Measurements from ENCODE around the gene C4orf50. TPM values are rescaled to one million over a fixed set of nuclear protein-coding genes. Genes with fewer than 3 reads are reported as not detected.
"Not testable (repeated sequence)": the region's sequence is repeated elsewhere in the genome, so short reads cannot be mapped to it uniquely, and the experiment has no call there.

C4orf50 gene
- total RNA-seq, 1 experiment from 2014 or later: 0.17 TPM

GRCh38 chr4:5857199-5857598, 161.0 kb downstream of the C4orf50 start:
- no peak overlapping the region for H3K27ac Mint-ChIP-seq
- H2BK5ac ChIP-seq (ENCODE audit: insufficient read length, low read length): no peak overlapping the region
- peaks cover 3% of the 10 kb centered on the region; the same call in 1 of the 2 replicates for H3K79me2 ChIP-seq (ENCODE audit: insufficient read depth, low read length)
- TF ChIP-seq CTCF (conservative IDR thresholded peaks at IDR 0.05): no peak
- no peaks in the 10 kb centered on the region for H3K23me2 ChIP-seq (ENCODE audit: insufficient read length, low read depth, low read length, poor library complexity, severe bottlenecking)
- H3K4me2 ChIP-seq (ENCODE audit: insufficient read depth, insufficient read length, low read length): no peak overlapping the region
- H2BK15ac ChIP-seq (ENCODE audit: low read depth, low read length): no peak overlapping the region
- no peak overlapping the region for H3K4ac ChIP-seq (ENCODE audit: low read depth, low read length)
- H3K18ac ChIP-seq (ENCODE audit: insufficient read length, low read depth, low read length): no peak overlapping the region
- H3T11ph ChIP-seq (ENCODE audit: low read length): no peak overlapping the region
- H2BK12ac ChIP-seq (ENCODE audit: insufficient read length, low read depth, low read length): no peak overlapping the region
- no peak overlapping the region for H2BK120ac ChIP-seq (ENCODE audit: low read depth, low read length, poor library complexity, severe bottlenecking)
- H3K27me3 ChIP-seq (ENCODE audit: insufficient read depth, low read length): no peaks in the 10 kb centered on the region
- H3K23ac ChIP-seq (ENCODE audit: insufficient read length, low read depth, low read length): no peak overlapping the region
- no peak for DNase-seq
- no peak overlapping the region for H3K9ac ChIP-seq (ENCODE audit: extremely low read depth, insufficient read length, low read length)
- H3K4me3 Mint-ChIP-seq: no peak overlapping the region
- H3K79me1 ChIP-seq (ENCODE audit: insufficient read depth, low read depth, low read length, poor library complexity, severe bottlenecking): peaks cover 5% of the 10 kb centered on the region
- H3K9me3 ChIP-seq (ENCODE audit: control insufficient read depth, low read depth, low read length): no peaks in the 10 kb centered on the region
- peaks cover 10 to 30% (median 19%) of the 10 kb centered on the region in 3 experiments; a peak in 6 of 7 replicates for H3K36me3 Mint-ChIP-seq (ENCODE audit: insufficient read depth in 1 of 3, low read depth in 3 of 3)
- no peak overlapping the region for H4K91ac ChIP-seq (ENCODE audit: insufficient read length, low read depth, low read length)
- H4K5ac ChIP-seq (ENCODE audit: insufficient read length, low read depth, low read length): peak overlapping the region; percentile 9
- WGBS (ENCODE audit: extremely low coverage, insufficient read length, low lambda C conversion rate): 100% methylated on average over 1 of the region's 2 CpGs
- no peaks in the 10 kb centered on the region; a peak in 1 of 5 replicates for H3K9me3 Mint-ChIP-seq
- H2AK5ac ChIP-seq (ENCODE audit: insufficient read length, low read length): no peak overlapping the region
- H4K20me1 ChIP-seq (ENCODE audit: control insufficient read depth, insufficient read depth, insufficient read length): peaks cover 5% of the 10 kb centered on the region
- H3K27ac ChIP-seq (ENCODE audit: insufficient read length, low read depth, low read length): no peak overlapping the region
- peak overlapping the region; percentile 84 for H4K8ac ChIP-seq (replicated peaks; ENCODE audit: insufficient read length, low read depth, low read length)
- peaks cover 0 to 10% of the 10 kb centered on the region in 2 experiments for H3K4me1 Mint-ChIP-seq
- H3K14ac ChIP-seq (ENCODE audit: insufficient read depth, low read length): no peak overlapping the region
- H2AFZ ChIP-seq (ENCODE audit: low read length): no peak overlapping the region
- no peak overlapping the region for H3K56ac ChIP-seq (ENCODE audit: insufficient read length, low read depth, low read length)
- no peak overlapping the region for H2BK20ac ChIP-seq (ENCODE audit: low read depth, low read length, poor library complexity, severe bottlenecking)
- H3K27me3 Mint-ChIP-seq (ENCODE audit: low read depth): no peaks in the 10 kb centered on the region
- no peaks in the 10 kb centered on the region for H3K4me1 ChIP-seq (ENCODE audit: insufficient read depth, low read length)

- not testable (repeated sequence) for H3K4ac ChIP-seq (ENCODE audit: low read depth, low read length); H3K56ac ChIP-seq (ENCODE audit: insufficient read length, low read depth, low read length); H2BK120ac ChIP-seq (ENCODE audit: low read depth, low read length, poor library complexity, severe bottlenecking); H3K23me2 ChIP-seq (ENCODE audit: insufficient read length, low read depth, low read length, poor library complexity, severe bottlenecking); H3K79me2 ChIP-seq (ENCODE audit: insufficient read depth, low read length); H3K23ac ChIP-seq (ENCODE audit: insufficient read length, low read depth, low read length); H3K27ac ChIP-seq (ENCODE audit: insufficient read length, low read depth, low read length); H3K9me3 ChIP-seq (ENCODE audit: control insufficient read depth, low read depth, low read length); H3K27ac Mint-ChIP-seq; H3T11ph ChIP-seq (ENCODE audit: low read length); H3K79me1 ChIP-seq (ENCODE audit: insufficient read depth, low read depth, low read length, poor library complexity, severe bottlenecking); H3K18ac ChIP-seq (ENCODE audit: insufficient read length, low read depth, low read length); H2AK5ac ChIP-seq (ENCODE audit: insufficient read length, low read length); H3K27me3 Mint-ChIP-seq (ENCODE audit: low read depth); H4K20me1 ChIP-seq (ENCODE audit: control insufficient read depth, insufficient read depth, insufficient read length); H2BK15ac ChIP-seq (ENCODE audit: low read depth, low read length); H3K27me3 ChIP-seq (ENCODE audit: insufficient read depth, low read length); H3K14ac ChIP-seq (ENCODE audit: insufficient read depth, low read length); H2BK12ac ChIP-seq (ENCODE audit: insufficient read length, low read depth, low read length); H4K91ac ChIP-seq (ENCODE audit: insufficient read length, low read depth, low read length); H3K4me2 ChIP-seq (ENCODE audit: insufficient read depth, insufficient read length, low read length); H2AFZ ChIP-seq (ENCODE audit: low read length); H3K9me3 Mint-ChIP-seq; H3K9ac ChIP-seq (ENCODE audit: extremely low read depth, insufficient read length, low read length); DNase-seq; H3K4me3 Mint-ChIP-seq; H3K4me1 ChIP-seq (ENCODE audit: insufficient read depth, low read length); H2BK20ac ChIP-seq (ENCODE audit: low read depth, low read length, poor library complexity, severe bottlenecking); H2BK5ac ChIP-seq (ENCODE audit: insufficient read length, low read length)
- Mint-ChIP-seq H3K4me1 (peaks cover 0 to 10% of the 10 kb centered on the region in 2 experiments), H3K36me3 (ENCODE audit: insufficient read depth in 1 of 3, low read depth in 3 of 3) (peaks cover 12 to 28% (median 18%) of the 10 kb centered on the region in 3 experiments)
- Histone ChIP-seq H4K5ac (ENCODE audit: insufficient read length, low read depth, low read length) (peak overlapping the region; percentile 9), H4K8ac (replicated peaks; ENCODE audit: insufficient read length, low read depth, low read length) (peak overlapping the region; percentile 84)
- 100% methylated on average over 2 of the region's 3 CpGs for WGBS (ENCODE audit: extremely low coverage, insufficient read length, low lambda C conversion rate)
Measured at GRCh38 chr4:5856362-5856761, 161.9 kb downstream of the C4orf50 start.

All from H9 (cell line).